Adrenal gland (tissue), 5 donors: ENCODE results near the gene PDGFRA.
"Not testable (repeated sequence)": the region's sequence is repeated elsewhere in the genome, so short reads cannot be mapped to it uniquely, and the experiment has no call there.

Experiments used
- POLR2A ChIP-seq, 2 donors: fragments of 450-650 bp; IDR thresholded peaks; one replicate each; pipeline ENCODE4 v1.6.1; 2017; ENCODE audit warnings: antibody characterized with exemption in 2 of 2, mild to moderate bottlenecking in 2 of 2, moderate library complexity in 1 of 2
- TF ChIP-seq, protein P1 (sequence below), 6 experiments: fragments of 450-650 bp in 4 of 6; fragments of 200-600 bp in 2 of 6; sonication (generic) in 1 of 6; IDR thresholded peaks; 1 replicate in 5 of 6; 2 replicates in 1 of 6; pipeline versions ENCODE4 v1.5.1 to v1.8.0; 2016 to 2021; ENCODE audit warnings: antibody characterized with exemption in 6 of 6, mild to moderate bottlenecking in 2 of 6, moderate library complexity in 1 of 6
- donor health status: DM: no; HTN: no; CAD: no.

DNA sequence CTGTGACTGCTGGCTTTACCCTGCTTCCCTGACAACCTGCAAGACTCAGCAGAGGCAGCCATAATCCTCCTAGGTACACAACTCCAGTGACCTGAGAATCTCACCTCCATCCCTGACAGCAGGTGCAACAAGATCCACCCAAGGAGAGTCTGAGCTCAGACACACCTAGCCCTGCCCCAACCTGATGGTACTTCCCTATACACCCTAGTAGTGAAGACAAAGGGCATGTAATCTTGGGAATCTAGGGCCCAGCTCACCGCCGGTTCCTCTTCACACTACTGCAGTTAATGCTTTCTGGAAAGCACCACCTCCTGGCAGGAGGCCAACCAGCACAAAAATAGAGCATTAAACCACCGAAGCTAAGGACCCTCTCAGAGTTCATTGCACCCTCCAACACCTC lies 113.0 kb downstream of the PDGFRA start:
- TF ChIP-seq, protein P1, sequence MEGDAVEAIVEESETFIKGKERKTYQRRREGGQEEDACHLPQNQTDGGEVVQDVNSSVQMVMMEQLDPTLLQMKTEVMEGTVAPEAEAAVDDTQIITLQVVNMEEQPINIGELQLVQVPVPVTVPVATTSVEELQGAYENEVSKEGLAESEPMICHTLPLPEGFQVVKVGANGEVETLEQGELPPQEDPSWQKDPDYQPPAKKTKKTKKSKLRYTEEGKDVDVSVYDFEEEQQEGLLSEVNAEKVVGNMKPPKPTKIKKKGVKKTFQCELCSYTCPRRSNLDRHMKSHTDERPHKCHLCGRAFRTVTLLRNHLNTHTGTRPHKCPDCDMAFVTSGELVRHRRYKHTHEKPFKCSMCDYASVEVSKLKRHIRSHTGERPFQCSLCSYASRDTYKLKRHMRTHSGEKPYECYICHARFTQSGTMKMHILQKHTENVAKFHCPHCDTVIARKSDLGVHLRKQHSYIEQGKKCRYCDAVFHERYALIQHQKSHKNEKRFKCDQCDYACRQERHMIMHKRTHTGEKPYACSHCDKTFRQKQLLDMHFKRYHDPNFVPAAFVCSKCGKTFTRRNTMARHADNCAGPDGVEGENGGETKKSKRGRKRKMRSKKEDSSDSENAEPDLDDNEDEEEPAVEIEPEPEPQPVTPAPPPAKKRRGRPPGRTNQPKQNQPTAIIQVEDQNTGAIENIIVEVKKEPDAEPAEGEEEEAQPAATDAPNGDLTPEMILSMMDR (IDR thresholded peaks at IDR 0.05) = not testable (repeated sequence)
- TF ChIP-seq POLR2A (IDR thresholded peaks at IDR 0.05) = not testable (repeated sequence)
